HepG2 (cell line): ENCODE data around the gene CHAF1A. TPM values are rescaled to one million over a fixed set of nuclear protein-coding genes. Genes with fewer than 3 reads are reported as not detected.
A peak's percentile ranks its signal among the peaks of the same experiment; 100 is the strongest.

Source experiments
- ATF6 ChIP-seq: sonication (generic); formaldehyde crosslinking; conservative IDR thresholded peaks from 2 replicates; pipeline ENCODE4 v1.4.0; 2020; ENCODE audit warnings: missing genetic modification reagents
- FOXM1 ChIP-seq: sonication (generic); formaldehyde crosslinking; IDR thresholded peaks from 2 replicates; pipeline ENCODE4 v1.5.0; 2020; ENCODE audit warnings: missing genetic modification reagents
- HMG20A ChIP-seq: IDR thresholded peaks from 2 replicates; pipeline ENCODE4 v1.6.1; 2016; ENCODE audit warnings: borderline replicate concordance
- HNF4A ChIP-seq: sonication (generic); formaldehyde crosslinking; IDR thresholded peaks from 2 replicates; pipeline ENCODE4 v1.4.0; 2020; ENCODE audit warnings: missing genetic modification reagents
- KLF11 ChIP-seq: IDR thresholded peaks from 2 replicates; pipeline ENCODE4 v1.6.1; 2016; ENCODE audit warnings: missing compliant biosample characterization
- KLF12 ChIP-seq: sonication (generic); formaldehyde crosslinking; IDR thresholded peaks from 2 replicates; pipeline ENCODE4 v1.4.0; 2020; ENCODE audit warnings: missing genetic modification reagents, borderline replicate concordance
- MED1 ChIP-seq: sonication (generic); formaldehyde crosslinking; IDR thresholded peaks from 2 replicates; pipeline ENCODE4 v1.4.0; 2020; ENCODE audit warnings: missing genetic modification reagents
- MIER3 ChIP-seq: IDR thresholded peaks from 2 replicates; pipeline ENCODE4 v1.6.1; 2016; ENCODE audit warnings: missing compliant biosample characterization, borderline replicate concordance
- MTF1 ChIP-seq: sonication (generic); formaldehyde crosslinking; IDR thresholded peaks from 2 replicates; pipeline ENCODE4 v1.5.0; 2020; ENCODE audit warnings: missing genetic modification reagents
- SNAPC2 ChIP-seq: sonication (generic); formaldehyde crosslinking; IDR thresholded peaks from 2 replicates; pipeline ENCODE4 v1.8.1; 2022; ENCODE audit warnings: mild to moderate bottlenecking, missing genetic modification reagents
- SNAPC5 ChIP-seq: sonication (generic); formaldehyde crosslinking; IDR thresholded peaks from 2 replicates; pipeline ENCODE4 v1.8.1; 2023; ENCODE audit warnings: mild to moderate bottlenecking, missing genetic modification reagents, borderline replicate concordance
- ZBTB25 ChIP-seq: IDR thresholded peaks from 2 replicates; pipeline ENCODE4 v1.6.1; 2018; ENCODE audit warnings: missing genetic modification reagents
- ZFP36 ChIP-seq: fragments of 150-350 bp; IDR thresholded peaks from 2 replicates; pipeline ENCODE4 v1.6.1; 2018; ENCODE audit warnings: borderline replicate concordance, low read length, low read depth; ENCODE audit not compliant: partially characterized antibody
- ZFP37 ChIP-seq: sonication (generic); formaldehyde crosslinking; IDR thresholded peaks from 2 replicates; pipeline ENCODE4 v1.4.0; 2020; ENCODE audit warnings: missing genetic modification reagents, borderline replicate concordance
- ZNF451 ChIP-seq: sonication (generic); formaldehyde crosslinking; IDR thresholded peaks from 2 replicates; pipeline ENCODE4 v1.5.0; 2020; ENCODE audit warnings: mild to moderate bottlenecking, missing genetic modification reagents
- ZNF530 ChIP-seq: sonication (generic); formaldehyde crosslinking; IDR thresholded peaks from 2 replicates; pipeline ENCODE4 v1.5.0; 2020; ENCODE audit warnings: low read depth, mild to moderate bottlenecking, missing genetic modification reagents
- ZNF704 ChIP-seq: sonication (generic); formaldehyde crosslinking; IDR thresholded peaks from 2 replicates; pipeline ENCODE4 v1.8.1; 2023; ENCODE audit warnings: mild to moderate bottlenecking, inconsistent platforms, moderate library complexity, missing genetic modification reagents, borderline replicate concordance
- ZSCAN9 ChIP-seq: IDR thresholded peaks from 2 replicates; pipeline ENCODE4 v1.6.1; 2016; ENCODE audit warnings: borderline replicate concordance
- polyA plus RNA-seq, 8 experiments: library from polyadenylated mRNA; depleted of rRNA in 3 of 8; stranded (reverse) in 7 of 8; unstranded in 1 of 8; fragments of >200 nt; fragmentation: Illumina TruSeq in 4 of 8; extraction: Trizol in 4 of 8; gene quantifications; 2 replicates each; pipeline versions ENCODE4 v1.2.1 to v1.2.3, GENCODE V29; 2011 to 2016; ENCODE audit warnings: low read depth in 4 of 8, missing spikeins in 1 of 8, mixed read lengths in 1 of 8; ENCODE audit not compliant: insufficient read depth in 1 of 8
- total RNA-seq, 5 experiments: library from RNA; depleted of rRNA; stranded (reverse); fragments of >200 nt; fragmentation: Illumina TruSeq; extraction: Trizol; gene quantifications; 2 replicates each; pipeline ENCODE4 v1.2.3, GENCODE V29; 2016; ENCODE audit warnings: low read depth in 1 of 5
- TF ChIP-seq, protein P1 (sequence below), 2 experiments: fragments of 450-650 bp in 1 of 2; sonication (generic) in 1 of 2; formaldehyde crosslinking; IDR thresholded peaks; 2 replicates each; pipeline versions ENCODE4 v1.5.0 to v1.8.0; 2020 to 2022; ENCODE audit warnings: mild to moderate bottlenecking in 1 of 2, missing genetic modification reagents in 1 of 2
- TF ChIP-seq, protein P2 (sequence below): sonication (generic); formaldehyde crosslinking; IDR thresholded peaks from 2 replicates; pipeline ENCODE4 v1.5.0; 2020; ENCODE audit warnings: missing genetic modification reagents
- TF ChIP-seq, protein P3 (sequence below): sonication (generic); formaldehyde crosslinking; IDR thresholded peaks from 2 replicates; pipeline ENCODE4 v1.4.0; 2020; ENCODE audit warnings: missing genetic modification reagents, mild to moderate bottlenecking, borderline replicate concordance

The CHAF1A gene
- total and polyA plus RNA-seq, 2 of the 13 experiments (the other 11 are each of a cell fraction or from before 2014, with no cell fraction given): 11.0 to 34.8 TPM

DNA sequence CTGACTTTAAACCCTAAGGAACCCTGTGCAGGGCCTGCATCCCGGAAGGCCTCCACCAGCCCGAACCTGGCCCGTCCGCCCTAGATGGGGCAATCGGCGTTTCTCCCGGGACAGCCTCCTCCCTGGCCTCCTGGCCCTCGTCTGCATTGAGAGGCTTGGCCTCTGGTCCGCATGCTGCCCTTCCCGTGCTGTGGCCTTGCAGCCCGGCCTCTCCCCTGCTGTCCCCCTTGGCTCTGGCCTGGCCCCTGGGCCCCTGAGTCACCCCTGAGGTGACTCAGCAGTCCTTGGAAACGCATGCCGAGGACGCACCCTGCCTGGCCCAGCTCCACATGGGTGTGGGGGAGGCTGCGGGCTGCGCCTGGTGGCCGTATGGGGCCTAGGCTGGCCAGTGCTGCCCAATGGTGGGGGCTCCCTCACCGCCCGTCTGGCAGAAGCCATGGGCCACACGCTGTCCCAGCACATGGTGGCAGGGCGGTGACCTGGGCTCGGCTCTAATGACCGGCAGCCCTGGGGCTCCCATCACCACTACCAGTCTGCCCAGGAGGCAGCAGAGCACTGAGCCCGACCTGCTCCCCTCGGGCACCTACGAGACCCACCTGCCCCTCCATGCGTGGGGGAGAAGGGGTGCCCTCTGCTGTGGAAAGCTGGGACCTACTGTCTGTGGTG, 27.8 kb upstream of the CHAF1A start (continued):
- peak; percentile 93 for TF ChIP-seq ZFP37 (CRISPR knock-in tag)
- peak; percentile 69; the same call in 1 of the 2 replicates for TF ChIP-seq KLF11
- no peak; the same call in 1 of the 2 replicates for TF ChIP-seq SNAPC5 (CRISPR knock-in tag)
- TF ChIP-seq FOXM1 (CRISPR knock-in tag): no peak
- TF ChIP-seq KLF12 (CRISPR knock-in tag): no peak
- TF ChIP-seq, protein P1, sequence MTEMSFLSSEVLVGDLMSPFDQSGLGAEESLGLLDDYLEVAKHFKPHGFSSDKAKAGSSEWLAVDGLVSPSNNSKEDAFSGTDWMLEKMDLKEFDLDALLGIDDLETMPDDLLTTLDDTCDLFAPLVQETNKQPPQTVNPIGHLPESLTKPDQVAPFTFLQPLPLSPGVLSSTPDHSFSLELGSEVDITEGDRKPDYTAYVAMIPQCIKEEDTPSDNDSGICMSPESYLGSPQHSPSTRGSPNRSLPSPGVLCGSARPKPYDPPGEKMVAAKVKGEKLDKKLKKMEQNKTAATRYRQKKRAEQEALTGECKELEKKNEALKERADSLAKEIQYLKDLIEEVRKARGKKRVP (CRISPR knock-in tag; IDR thresholded peaks at IDR 0.05): peak in 1 of 2 experiments; percentile 59; a peak in 1 of 4 replicates
- TF ChIP-seq, protein P2, sequence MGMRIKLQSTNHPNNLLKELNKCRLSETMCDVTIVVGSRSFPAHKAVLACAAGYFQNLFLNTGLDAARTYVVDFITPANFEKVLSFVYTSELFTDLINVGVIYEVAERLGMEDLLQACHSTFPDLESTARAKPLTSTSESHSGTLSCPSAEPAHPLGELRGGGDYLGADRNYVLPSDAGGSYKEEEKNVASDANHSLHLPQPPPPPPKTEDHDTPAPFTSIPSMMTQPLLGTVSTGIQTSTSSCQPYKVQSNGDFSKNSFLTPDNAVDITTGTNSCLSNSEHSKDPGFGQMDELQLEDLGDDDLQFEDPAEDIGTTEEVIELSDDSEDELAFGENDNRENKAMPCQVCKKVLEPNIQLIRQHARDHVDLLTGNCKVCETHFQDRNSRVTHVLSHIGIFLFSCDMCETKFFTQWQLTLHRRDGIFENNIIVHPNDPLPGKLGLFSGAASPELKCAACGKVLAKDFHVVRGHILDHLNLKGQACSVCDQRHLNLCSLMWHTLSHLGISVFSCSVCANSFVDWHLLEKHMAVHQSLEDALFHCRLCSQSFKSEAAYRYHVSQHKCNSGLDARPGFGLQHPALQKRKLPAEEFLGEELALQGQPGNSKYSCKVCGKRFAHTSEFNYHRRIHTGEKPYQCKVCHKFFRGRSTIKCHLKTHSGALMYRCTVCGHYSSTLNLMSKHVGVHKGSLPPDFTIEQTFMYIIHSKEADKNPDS (CRISPR knock-in tag): no peak
- peak; percentile 54; the same call in 1 of the 2 replicates for TF ChIP-seq HMG20A
- TF ChIP-seq ZBTB25 (CRISPR knock-in tag): peak; percentile 50; the same call in 1 of the 2 replicates
- TF ChIP-seq MIER3: peak; percentile 58; the same call in 1 of the 2 replicates
- no peak for TF ChIP-seq ZNF451
- TF ChIP-seq ATF6 (CRISPR knock-in tag): no peak
- TF ChIP-seq SNAPC2: no peak
- TF ChIP-seq ZNF530 (CRISPR knock-in tag): no peak
- no peak for TF ChIP-seq ZFP36
- TF ChIP-seq, protein P3, sequence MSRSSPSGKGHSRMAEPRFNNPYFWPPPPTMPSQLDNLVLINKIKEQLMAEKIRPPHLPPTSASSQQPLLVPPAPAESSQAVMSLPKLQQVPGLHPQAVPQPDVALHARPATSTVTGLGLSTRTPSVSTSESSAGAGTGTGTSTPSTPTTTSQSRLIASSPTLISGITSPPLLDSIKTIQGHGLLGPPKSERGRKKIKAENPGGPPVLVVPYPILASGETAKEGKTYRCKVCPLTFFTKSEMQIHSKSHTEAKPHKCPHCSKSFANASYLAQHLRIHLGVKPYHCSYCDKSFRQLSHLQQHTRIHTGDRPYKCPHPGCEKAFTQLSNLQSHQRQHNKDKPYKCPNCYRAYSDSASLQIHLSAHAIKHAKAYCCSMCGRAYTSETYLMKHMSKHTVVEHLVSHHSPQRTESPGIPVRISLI (CRISPR knock-in tag): no peak
- no peak for TF ChIP-seq MTF1 (CRISPR knock-in tag)
- peak; percentile 80 for TF ChIP-seq MED1 (CRISPR knock-in tag)
- TF ChIP-seq ZSCAN9 (CRISPR knock-in tag): peak; percentile 49; the same call in 1 of the 2 replicates
- TF ChIP-seq HNF4A (CRISPR knock-in tag): peak; percentile 60
- peak; percentile 82 for TF ChIP-seq ZNF704 (CRISPR knock-in tag)
